GM18502 (cell line): Measurements from ENCODE around the gene NYNRIN.
"Not testable (repeated sequence)": the region's sequence is repeated elsewhere in the genome, so short reads cannot be mapped to it uniquely, and the experiment has no call there.

Source experiments
- ATAC-seq: cut with Tn5 transposase; IDR thresholded peaks from one replicate; pipeline ENCODE4 v1.9.1; 2021; ENCODE audit warnings: mild to moderate bottlenecking; ENCODE audit not compliant: unreplicated experiment, poor library complexity

The NYNRIN gene

DNA sequence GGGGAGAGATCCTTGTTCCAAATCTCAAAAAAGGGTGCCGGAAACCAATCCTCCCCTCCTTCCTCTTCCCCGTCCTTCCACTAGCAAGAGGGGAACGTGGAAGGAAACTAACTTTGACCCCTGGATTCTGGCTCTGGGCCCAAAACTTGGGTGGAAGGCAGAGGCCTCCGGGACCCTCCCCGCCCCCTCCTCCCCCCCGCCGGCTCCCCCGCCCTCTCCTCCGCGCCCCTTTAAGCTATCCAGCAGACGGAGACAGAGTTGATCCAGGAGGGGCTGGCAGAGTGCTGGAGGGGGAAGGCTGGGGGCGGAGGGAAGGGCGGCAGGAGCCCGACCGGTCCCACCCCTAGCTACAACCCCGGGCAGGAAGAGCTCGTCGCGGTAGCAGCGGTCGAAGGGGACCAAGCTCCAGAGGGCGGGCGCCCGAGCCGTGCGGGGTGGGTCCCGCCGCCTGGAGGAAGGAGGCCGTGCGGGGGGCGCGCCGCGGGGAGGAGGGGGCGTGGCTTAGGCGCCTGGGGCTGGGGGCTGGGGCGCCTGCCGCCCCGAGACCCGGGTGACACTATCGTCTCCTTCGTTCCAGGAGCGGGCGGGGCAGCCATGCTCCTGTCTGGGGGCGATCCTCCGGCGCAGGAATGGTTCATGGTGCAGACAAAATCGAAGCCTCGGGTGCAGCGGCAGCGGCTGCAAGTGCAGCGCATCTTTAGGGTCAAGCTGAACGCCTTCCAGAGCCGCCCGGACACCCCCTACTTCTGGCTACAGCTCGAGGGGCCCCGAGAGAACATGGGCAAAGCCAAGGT, at the start of gene NYNRIN:
NYNRIN (plus strand) TSS at position 351 of the 794 bp plus-strand sequence; CDS start at position 595, 244 bp downstream.
- no peak for ATAC-seq

DNA sequence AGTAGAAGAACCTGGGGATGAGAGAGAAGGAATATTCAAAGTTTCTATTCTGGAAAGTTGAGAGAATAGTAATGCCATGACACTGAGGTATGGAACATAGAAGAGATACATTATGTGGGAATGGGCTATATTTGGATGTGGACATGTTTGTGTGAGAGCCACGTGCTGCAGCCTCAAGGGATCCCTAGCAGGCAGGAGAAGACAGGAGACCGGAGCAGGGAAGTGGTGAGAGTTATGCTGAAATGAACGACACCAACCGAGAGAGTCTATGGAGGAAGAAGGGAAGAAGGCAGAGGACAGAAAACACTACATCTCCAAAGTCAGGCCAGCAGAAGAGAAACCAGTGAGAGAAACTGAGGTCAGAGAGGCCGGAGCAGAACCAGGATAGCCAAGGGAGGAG, 49.1 kb upstream of the NYNRIN start:
- no peak for ATAC-seq

DNA sequence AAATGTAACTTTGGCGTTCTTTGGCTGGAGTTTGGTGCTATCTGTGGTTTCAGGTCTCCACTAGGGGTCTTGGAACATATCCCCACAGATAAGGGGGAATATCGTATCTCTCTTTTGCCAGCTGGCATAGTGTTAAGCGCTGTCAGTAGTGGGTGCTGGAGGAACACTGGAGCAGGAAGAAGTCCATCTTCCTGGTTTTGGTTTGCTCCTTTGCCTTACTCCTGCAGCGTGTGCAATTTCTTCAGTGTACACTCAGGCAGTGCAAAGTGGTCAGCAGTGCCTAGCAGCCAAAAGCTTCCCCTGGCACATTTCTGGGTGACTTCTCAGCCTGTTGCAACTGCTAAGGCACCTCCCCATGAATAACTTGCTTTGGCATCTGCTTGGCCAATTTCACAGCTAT, 47.3 kb upstream of the NYNRIN start:
- ATAC-seq, result no peak

DNA sequence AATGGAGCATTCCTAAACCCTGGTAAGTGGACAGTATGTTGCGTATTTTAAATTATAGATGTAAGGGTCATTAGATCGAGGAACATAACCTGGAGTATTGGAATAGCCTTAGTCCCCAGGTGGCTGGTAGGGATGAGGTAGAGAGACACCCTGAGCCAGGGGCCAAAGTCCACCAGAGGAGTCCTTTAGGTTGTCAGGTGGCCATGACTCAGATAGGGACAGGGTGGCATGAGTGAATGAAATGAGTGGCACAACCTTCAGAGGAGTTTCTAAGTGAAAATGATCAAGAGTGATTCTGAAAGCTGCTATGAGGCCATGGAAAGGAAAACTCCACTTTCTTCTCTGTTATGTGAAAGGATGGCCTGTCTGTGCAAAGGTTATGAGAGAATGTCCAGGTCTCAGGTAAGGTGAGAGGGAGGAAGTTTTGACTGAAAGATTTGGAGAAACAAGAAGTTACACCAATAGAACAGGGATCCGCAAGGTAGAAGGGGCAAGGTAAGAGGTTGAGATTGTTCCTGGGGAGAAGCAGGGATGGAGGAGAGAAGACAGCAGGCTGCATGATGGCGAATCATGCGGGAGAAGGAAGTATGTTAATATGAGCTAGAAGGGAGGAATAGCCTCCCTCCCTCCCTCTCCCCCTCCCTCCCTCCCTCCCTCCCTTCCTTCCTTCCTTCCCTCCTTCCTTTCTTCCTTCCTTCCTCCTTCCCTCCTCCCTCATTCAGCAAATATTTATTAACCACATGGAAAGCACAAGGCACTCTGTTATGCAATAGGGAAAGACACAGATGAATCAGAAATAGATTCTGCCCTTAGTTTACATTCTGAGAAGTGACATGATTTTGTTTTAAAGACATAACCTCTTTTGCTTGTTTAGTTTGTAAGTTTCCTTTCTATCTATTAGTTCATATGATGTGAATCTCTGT, 45.0 kb upstream of the NYNRIN start:
- ATAC-seq, result no peak

DNA sequence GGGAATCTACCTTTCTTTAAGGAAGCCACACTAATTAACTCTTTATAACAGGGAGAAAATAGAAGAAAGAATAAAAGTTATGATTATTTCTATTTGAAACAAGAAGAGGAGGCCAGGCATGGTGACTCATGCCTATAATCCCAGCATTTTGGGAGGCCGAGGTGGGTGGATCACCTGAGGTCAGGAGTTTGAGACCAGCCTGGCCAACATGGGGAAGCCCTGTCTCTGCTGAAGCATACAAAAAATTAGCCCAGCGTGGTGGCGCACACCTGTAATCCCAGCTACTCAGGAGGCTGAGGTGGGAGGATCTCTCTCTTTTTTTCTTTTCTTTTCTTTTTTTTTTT, 44.3 kb upstream of the NYNRIN start:
- ATAC-seq, result not testable (repeated sequence)

DNA sequence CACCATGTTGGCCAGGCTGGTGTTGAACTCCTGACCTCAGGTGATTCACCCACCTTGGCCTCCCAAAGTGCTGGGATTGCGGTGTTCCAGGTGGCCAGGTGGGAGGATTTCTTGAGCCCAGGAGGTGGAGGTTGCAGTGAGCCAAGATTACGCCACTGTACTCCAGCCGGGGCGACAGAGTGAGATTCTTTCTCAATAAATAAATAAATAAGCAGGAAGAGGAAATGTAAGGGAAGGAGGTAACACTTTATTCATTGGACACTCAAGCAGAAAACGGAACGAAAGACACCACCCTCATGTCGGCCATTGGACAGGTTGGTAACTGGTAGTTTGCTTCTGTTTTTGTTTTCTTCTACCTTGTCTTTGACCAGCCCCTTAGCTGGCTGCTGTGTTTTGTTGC, 43.8 kb upstream of the NYNRIN start:
- no peak for ATAC-seq

DNA sequence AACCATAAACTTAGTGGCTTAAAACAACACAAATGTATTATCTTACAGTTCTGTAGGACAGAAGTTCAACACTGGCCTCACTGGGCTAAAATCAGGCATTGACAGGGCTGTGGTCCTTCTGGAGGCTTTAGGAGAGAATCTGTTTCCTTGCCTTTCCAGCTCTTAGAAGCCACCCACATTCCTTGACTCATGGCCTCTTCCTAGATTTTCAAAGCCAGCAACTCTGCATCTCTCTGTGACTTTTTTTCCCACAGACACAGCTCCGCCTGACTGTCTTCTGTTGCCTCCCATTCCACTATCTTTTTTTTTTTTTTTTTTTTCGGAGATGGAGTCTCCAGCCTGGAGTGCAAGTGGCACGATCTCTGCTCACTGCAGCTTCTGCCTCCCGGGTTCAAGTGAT, 42.6 kb upstream of the NYNRIN start:
- ATAC-seq, result no peak

DNA sequence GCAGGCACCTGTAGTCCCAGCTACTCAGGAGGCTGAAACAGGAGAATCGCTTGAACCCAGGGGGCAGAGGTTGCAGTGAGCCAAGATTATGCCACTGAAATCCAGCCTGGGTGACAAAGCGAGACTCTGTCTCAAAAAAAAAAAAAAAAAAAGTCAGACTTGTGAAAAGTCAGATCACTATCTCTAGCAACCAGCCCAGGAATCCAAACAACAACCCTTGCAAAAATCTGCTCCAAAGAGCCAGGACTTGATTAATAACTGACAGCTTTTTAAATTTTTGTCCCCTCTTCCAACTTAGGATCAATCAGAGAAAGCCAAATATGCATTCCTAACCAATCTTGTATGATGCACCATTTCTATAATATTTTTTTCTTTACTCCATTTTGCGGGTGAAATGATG, 38.5 kb upstream of the NYNRIN start:
- ATAC-seq, result no peak

DNA sequence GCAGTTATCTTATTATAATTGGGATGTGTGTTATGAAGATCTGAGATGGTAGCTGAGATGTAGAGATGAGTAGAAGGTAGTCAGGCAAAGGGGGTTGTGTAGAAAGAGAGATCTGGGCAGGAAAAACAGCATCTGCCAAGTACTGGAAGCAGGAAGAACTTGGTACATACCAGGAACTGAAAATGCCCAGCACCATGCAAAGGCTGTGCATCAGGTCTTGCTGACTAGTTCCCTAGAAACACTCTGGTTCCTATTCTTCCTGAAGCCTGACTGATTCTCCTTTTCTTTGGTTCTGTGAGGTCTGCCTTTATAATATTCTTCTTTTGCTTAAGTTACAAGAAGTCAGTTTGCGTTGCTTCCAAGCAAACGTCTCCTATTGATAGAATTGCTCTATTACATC, 37.5 kb upstream of the NYNRIN start:
- ATAC-seq, result no peak

DNA sequence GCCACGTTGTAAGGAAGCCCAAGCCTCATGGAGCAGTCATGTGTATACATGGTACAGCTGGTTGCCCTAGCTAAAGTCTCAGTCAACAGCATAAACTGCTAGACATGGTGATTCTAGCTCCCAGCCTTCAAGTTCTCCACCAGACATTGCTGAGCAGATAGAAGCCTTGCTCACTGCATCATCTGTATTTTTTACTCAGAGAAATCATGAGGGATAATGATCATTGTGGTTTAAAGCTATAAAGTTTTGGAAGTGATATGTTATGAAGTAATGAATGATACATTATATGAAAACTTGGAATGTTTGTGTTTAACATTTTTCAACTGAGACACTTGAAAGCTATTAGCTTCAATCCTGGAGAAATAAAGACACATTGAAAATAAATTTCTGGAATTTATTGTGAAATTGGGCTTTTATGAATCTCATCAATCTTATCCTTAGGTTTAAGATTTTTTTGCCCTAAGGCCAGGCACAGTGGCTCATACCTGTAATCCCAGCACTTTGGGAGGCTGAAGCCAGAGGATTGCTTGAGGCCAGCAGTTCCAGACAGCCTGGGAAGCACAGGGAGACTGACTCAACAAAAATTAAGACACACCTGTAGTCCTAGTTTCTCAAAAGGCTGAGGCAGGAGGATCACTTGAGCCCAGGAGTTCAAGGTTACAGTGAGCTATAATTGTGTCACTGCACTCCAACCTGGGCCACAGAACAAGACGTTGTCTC, 36.4 kb upstream of the NYNRIN start:
- ATAC-seq, result no peak

DNA sequence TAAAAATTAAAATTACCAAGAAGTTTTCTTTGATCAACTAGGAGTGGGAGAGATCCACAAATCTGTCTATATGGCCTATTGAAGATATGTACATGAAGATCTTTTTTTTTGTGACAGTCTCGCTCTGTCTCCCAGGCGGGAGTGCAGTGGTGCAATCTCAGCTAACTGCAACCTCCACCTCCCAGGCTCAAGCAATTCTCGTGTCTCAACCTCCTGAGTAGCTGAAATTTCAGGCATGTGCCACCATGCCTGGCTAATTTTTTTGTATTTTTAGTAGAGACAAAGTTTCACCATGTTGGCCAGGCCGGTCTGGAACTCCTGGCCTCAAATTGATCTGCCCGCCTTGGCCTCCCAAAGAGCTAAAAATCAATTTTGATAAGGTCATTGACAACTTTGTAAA, 35.4 kb upstream of the NYNRIN start:
- no peak for ATAC-seq

DNA sequence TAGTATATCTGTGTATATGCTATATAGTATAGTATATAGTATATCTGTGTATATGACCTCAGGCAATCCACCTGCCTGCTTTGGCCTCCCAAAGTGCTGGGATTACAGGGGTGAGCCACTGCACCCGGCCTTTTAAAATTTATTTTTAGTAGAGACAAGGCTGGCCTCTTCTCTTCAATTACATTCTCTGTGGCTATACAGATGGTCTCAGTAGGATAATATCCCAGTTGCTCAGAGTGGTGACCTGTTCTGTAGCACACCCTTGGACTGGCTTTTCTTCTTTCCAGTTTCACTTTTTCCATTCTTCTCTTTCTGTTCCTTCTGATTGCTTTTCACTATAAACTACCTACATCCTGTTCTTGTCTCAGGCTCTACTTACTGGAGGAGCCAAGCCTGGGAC, 34.0 kb upstream of the NYNRIN start:
- no peak for ATAC-seq

DNA sequence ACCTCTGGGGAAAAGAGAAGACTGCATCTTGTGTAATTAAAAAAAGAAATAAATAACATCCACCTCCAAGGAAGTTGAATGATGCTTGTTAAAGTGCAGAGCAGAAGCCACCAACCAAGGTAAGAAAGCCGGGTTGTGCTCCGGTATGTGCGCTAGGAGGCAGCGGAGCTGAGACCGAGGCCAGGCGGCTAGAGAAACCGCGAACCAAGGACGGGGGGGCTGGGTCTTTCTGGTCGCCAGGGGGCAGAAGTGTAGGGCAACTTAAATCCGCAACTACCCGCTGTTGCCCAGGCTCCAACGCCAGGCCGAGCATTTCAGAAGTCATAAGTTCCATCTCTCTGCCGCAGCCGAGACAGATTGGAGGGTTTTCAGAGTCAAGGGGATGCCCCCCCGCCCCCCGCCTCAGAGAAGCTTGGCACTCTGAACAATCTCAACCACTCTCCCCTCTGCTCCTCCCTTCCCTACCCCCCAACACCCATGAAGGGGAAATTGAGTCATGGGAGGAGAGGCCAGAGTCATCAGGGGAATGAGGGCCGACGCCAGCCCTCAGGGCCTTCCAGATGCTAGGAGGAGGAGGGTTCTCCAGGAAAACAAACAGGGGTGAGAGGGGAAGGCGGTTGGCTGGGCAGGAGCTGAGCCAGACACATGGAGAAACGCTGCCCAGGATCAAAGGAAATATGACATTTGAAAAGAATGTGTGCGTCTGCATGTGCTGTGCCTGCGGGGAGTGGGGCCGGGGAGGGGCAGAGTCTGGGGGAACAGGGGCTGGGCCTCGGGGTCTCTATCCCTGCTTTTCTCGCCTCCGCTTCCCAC, 33.0 kb upstream of the NYNRIN start:
- ATAC-seq, result peak; percentile 53

DNA sequence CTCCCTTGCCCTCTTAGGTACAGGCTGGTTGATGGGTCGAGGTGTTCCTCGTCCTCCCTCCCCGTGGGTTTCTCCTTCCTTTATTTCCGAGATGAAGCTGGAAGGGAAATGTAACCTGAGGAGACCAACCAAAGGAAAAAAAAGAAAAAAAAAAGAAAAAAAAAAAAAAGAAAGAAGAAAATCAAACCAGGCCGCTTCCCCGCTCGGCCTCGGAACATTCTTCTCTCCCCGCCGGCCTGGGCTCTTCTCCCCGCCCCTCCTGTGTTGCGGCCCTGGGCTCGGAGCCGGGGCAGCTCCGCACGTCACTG, 32.4 kb upstream of the NYNRIN start:
- no peak for ATAC-seq

DNA sequence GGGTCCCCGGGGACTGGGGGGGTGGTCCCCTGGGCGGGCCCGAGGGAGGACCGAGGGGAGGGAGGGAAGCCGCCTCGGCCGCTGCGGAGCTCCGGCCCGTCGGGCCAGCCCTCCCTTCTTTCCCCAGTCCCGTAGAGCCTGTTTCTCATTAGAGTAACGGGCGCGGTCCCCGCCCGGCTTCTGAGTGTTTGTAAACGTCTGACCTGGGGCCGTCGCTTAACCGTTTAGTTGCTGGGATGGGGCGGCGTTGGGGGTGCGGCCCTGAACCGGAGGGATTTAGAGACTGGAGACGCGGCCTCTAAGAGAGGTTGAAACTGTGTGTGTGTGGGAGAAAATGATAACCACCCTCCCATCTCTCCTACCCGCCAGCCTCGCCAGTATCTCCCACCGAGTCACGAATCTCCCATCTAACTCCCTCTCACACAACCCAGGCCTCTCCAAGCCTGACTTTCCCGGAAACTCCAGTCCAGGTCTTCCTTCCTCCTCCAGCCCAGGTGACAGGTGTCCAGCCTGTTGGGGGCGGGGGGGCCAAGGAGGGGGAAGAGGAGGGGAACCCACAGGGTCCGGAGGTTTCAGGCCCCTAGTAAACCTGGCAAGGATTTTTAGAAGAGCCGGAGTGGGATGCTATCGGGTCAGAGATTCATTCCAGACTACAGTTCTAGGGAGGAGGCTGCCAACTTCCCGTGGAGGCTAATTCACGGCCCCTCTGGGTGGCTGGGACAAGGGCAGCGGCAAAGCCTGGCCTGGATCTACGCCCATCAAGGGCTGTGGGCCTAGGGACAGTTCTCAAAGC, 31.9 kb upstream of the NYNRIN start:
- peak; percentile 69 for ATAC-seq

DNA sequence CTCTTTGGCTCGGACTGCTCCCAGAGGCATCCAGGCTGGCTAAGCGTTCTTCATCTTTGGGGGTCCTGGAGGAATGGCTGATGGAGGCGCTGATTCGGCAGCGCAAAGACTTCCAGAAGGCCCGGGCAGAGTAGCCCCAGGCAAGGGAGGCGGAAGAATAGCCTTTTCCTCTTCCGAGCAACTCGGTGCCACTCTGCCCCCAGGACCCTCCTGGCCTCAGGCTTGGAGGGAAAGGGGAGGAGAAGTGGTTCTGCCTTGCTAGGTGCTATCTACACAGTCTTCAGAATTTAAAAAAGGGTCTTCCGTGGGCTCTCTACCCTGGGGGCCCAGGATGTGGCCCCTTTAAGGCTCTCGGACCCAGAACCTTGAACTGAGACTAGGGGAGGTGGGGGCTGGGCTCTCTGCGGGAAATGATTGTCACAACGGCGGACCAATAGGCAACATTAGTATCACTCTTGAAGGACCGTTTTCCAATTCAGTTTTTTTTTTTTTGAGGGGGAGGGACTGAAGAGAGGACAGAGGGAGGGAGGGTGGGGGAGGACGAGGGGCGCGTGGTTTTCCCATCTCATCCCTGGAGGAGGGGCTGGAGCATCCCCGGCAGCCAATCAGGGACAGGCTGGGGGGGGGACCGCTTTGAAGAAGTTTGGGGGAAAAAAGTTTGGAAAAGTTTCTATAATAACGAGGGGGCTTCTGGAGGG, 31.1 kb upstream of the NYNRIN start, which contains the start of gene NFATC4:
NFATC4 (plus strand) TSS at position 671 of the 698 bp plus-strand sequence. CDS start 157 bp downstream, outside the sequence.
- peak; percentile 19 for ATAC-seq

DNA sequence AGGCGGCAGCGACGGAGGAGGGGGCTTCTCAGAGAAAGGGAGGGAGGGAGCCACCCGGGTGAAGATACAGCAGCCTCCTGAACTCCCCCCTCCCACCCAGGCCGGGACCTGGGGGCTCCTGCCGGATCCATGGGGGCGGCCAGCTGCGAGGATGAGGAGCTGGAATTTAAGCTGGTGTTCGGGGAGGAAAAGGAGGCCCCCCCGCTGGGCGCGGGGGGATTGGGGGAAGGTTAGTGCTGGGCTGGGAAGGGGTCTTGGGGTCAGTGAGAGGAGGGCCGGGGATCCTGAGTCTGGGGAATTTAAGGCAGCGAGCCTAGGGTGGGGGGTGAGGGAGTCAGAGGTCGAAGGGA, 30.6 kb upstream of the NYNRIN start:
- ATAC-seq, result no peak

DNA sequence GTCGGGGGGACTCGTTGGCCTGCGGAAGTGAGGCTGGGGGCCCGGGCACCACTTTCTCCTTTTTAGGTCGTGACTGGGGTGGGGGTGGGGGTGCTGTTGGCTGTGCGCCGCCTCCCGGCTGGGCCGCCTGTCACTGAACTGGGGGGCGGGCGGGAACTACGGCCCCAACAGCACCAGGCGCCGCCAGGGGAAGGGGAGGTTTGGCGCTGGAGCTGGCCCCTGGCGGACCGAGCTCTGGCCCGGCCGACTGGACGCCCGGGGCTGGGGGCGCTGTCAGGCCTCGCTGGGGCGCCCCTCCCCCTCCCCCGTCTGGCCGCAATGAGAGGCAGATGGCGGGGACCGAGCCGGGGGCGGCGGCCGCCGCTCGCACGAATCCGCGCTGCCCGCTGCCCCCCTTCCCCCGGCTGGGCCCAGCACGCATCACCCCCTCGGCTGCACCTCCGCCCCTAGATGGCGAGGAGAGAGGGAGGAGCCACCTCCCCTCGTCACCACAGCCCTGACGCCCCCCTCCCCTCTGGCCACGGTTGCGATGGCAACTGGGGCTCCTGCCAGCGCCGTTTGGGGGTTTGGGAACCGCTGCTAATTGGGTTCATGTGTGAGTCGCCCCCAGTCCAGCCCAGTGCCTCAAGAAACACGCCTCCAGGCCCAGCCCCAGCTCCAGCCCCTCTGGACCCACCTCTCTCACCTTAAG, 30.1 kb upstream of the NYNRIN start:
- no peak for ATAC-seq
